CD4-positive, alpha-beta T cell (primary cell): Measurements from ENCODE around the gene HERC5. TPM values are rescaled to one million over a fixed set of nuclear protein-coding genes. Genes with fewer than 3 reads are reported as not detected.

Experiments used
- ATAC-seq: fragments of 200-7000 bp; cut with Tn5 transposase; one replicate; pipeline ENCODE4 v1.10.0; 2022; ENCODE audit warnings: mild to moderate bottlenecking; ENCODE audit not compliant: poor library complexity
- CTCF ChIA-PET: fragments of 350-600 bp; sonication (Branson Sonifier 250); formaldehyde crosslinking; loops from one replicate; lab custom pipeline; 2021; ENCODE audit warnings: antibody characterized with exemption, inconsistent platforms; lab: Charles Lee
- POLR2A ChIA-PET: fragments of 350-600 bp; sonication (Branson Sonifier 250); formaldehyde crosslinking; loops from one replicate; lab custom pipeline; 2021; ENCODE audit warnings: antibody characterized with exemption, inconsistent platforms; lab: Charles Lee
- DNase-seq, 14 experiments: peaks; one replicate each; pipeline ENCODE4 v3.0.0-alpha.2; 2013 to 2020; ENCODE audit warnings: mixed read lengths in 2 of 14
- H3K27ac ChIP-seq, 2 donors: one replicate each; pipeline versions ENCODE4 v1.5.1 to v1.7.0; 2013; ENCODE audit warnings: low read length in 2 of 2, low read depth in 1 of 2, mild to moderate bottlenecking in 1 of 2
- H3K27me3 ChIP-seq, 2 experiments: 1 replicate in 1 of 2; 2 replicates in 1 of 2; pipeline versions ENCODE4 v1.6.1 to v1.7.0; 2013; ENCODE audit warnings: low read length in 2 of 2, control low read depth in 1 of 2, mild to moderate bottlenecking in 1 of 2, moderate library complexity in 1 of 2; ENCODE audit not compliant: insufficient read depth in 2 of 2, control insufficient read depth in 1 of 2
- H3K36me3 ChIP-seq: one replicate; pipeline ENCODE4 v1.6.1; 2013; ENCODE audit warnings: low read length, control low read depth; ENCODE audit not compliant: insufficient read depth
- H3K4me1 ChIP-seq: one replicate; pipeline ENCODE4 v1.6.1; 2013; ENCODE audit warnings: low read length, control low read depth; ENCODE audit not compliant: insufficient read depth
- H3K4me3 ChIP-seq: one replicate; pipeline ENCODE4 v1.5.1; 2013; ENCODE audit warnings: mild to moderate bottlenecking, low read length, moderate library complexity
- H3K9me3 ChIP-seq, 2 experiments: 1 replicate in 1 of 2; 2 replicates in 1 of 2; pipeline versions ENCODE4 v1.6.1 to v1.7.0; 2013; ENCODE audit warnings: low read length in 2 of 2, mild to moderate bottlenecking in 2 of 2, control low read depth in 1 of 2, moderate library complexity in 1 of 2; ENCODE audit not compliant: control insufficient read depth in 1 of 2, insufficient read depth in 1 of 2
- H3K27ac Mint-ChIP-seq: one replicate; pipeline ENCODE4 v1.8.0; 2020; ENCODE audit warnings: mixed read lengths
- H3K27me3 Mint-ChIP-seq: one replicate; pipeline ENCODE4 v1.8.0; 2021; ENCODE audit warnings: mixed read lengths
- H3K36me3 Mint-ChIP-seq: one replicate; pipeline ENCODE4 v1.8.0; 2021; ENCODE audit warnings: low read depth, mixed read lengths
- H3K4me1 Mint-ChIP-seq: one replicate; pipeline ENCODE4 v1.8.0; 2021; ENCODE audit warnings: low read depth, mixed read lengths
- H3K4me3 Mint-ChIP-seq: one replicate; pipeline ENCODE4 v1.8.0; 2020; ENCODE audit warnings: mild to moderate bottlenecking, mixed read lengths
- H3K9me3 Mint-ChIP-seq: one replicate; pipeline ENCODE4 v1.8.0; 2020; ENCODE audit warnings: mixed read lengths
- CTCF ChIP-seq: fragments of 200-600 bp; IDR thresholded peaks from one replicate; pipeline ENCODE4 v1.8.0; 2022; ENCODE audit warnings: antibody characterized with exemption, mild to moderate bottlenecking
- intact Hi-C, 2 experiments: fragments of 100-400 bp; cut with DNase I in 1 of 2; cut with micrococcal nuclease in 1 of 2; formaldehyde crosslinking; loops; one replicate each; pipeline versions ENCODE4 v1.15.1 to v1.9.0; 2023 to 2025; cut with DNase I, micrococcal nuclease
- total RNA-seq, 174 experiments: library from RNA in 2 of 174; stranded (reverse) in 2 of 174; gene quantifications; one replicate each; pipeline ENCODE4 v1.2.3 and lab custom pipeline; 2021 to 2026

HERC5 gene
- total RNA-seq, 2 experiments from 2014 or later: 23.6 to 23.9 TPM

DNA sequence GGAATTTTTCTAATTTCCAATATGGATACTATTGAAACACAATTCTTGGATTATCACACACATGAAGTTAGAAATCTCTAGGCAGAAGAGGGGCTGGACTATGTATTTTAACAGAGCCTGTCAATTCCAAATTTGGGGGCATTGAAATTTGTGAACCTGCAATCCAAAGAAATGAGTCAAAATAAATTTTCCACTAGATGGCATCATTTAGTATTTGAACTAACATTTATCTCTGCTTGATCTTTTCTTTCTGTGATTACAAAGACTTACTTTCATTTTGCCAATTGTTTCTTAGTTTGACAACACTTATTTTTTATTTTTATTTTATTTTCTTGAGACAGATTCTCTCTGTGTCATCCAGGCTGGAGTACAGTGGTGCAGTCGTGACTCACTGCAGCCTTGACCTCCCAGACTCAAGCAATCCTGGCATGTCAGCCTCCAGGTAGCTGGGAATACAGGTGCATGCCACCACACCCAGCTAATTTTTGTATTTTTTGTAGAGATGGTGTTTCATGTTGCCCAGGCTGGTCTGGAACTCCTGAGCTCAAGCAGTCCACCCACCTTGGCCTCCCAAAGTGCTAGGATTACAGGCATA is 69.4 kb downstream of the HERC5 start:
- CTCF ChIA-PET: interaction anchor here (1.3 to 4.2 kb wide), 5 partner anchors 11 to 307 kb away, joined by 3 to 18 read pairs (median 7); no protein-coding TSS in a partner anchor
- peaks cover 20% of the 10 kb centered on the region for H3K4me1 ChIP-seq
- intact Hi-C loops: loop anchor here (1.0 to 10.0 kb wide), 4 partner anchors 133 to 498 kb away; no protein-coding TSS in a partner anchor
- Mint-ChIP-seq H3K4me1 (peaks cover 49% of the 10 kb centered on the region), H3K27ac (peak overlapping the region; percentile 34), H3K4me3 (peak overlapping the region; percentile 85), H3K36me3 (peaks cover 13% of the 10 kb centered on the region), H3K9me3 (no peaks in the 10 kb centered on the region), H3K27me3 (no peaks in the 10 kb centered on the region)
- peak; percentile 26 for ATAC-seq
- peak in 3 of 14 experiments; percentile 48 to 62 (median 55) for DNase-seq
- TF ChIP-seq CTCF: peak; percentile 61
- POLR2A ChIA-PET: interaction anchor here (2.4 to 4.4 kb wide), 2 partner anchors 87 to 242 kb away, joined by 11 to 31 read pairs; partner anchors contain the start of gene PPM1K
- no peaks in the 10 kb centered on the region for H3K9me3 ChIP-seq
- H3K27me3 ChIP-seq: no peaks in the 10 kb centered on the region
- H3K27ac ChIP-seq: no peak overlapping the region
- no peak overlapping the region for H3K4me3 ChIP-seq
- H3K36me3 ChIP-seq: peaks cover 2% of the 10 kb centered on the region

- no peak overlapping the region for H3K27ac Mint-ChIP-seq
- ChIA-PET CTCF (interaction anchor here (2.2 to 4.2 kb wide), 2 partner anchors 12 to 131 kb away, joined by 9 to 18 read pairs; no protein-coding TSS in a partner anchor), POLR2A (no interaction called here)
- H3K4me1 Mint-ChIP-seq: peaks cover 36% of the 10 kb centered on the region
- no peak overlapping the region for H3K4me3 Mint-ChIP-seq
- no peak overlapping the region for H3K27ac ChIP-seq
- TF ChIP-seq CTCF: no peak
- no peaks in the 10 kb centered on the region for H3K27me3 ChIP-seq
- H3K36me3 ChIP-seq: no peaks in the 10 kb centered on the region
- intact Hi-C loops: loop anchor here (5.0 to 10.0 kb wide), 2 partner anchors 267 to 495 kb away; no protein-coding TSS in a partner anchor
- peaks cover 16% of the 10 kb centered on the region for H3K4me1 ChIP-seq
- no peaks in the 10 kb centered on the region for H3K36me3 Mint-ChIP-seq
- ATAC-seq: no peak
- H3K9me3 Mint-ChIP-seq: no peaks in the 10 kb centered on the region
- no peak for DNase-seq
- H3K4me3 ChIP-seq: no peak overlapping the region
- H3K9me3 ChIP-seq: no peaks in the 10 kb centered on the region
- no peaks in the 10 kb centered on the region for H3K27me3 Mint-ChIP-seq
Measured at GRCh38 chr4:88527787-88528186, 70.9 kb downstream of the HERC5 start.

- Mint-ChIP-seq H3K4me1 (peaks cover 33% of the 10 kb centered on the region), H3K4me3 (no peak overlapping the region), H3K27me3 (no peaks in the 10 kb centered on the region), H3K9me3 (no peaks in the 10 kb centered on the region), H3K36me3 (no peaks in the 10 kb centered on the region), H3K27ac (no peak overlapping the region)
- intact Hi-C loops: loop anchor here (5.0 to 10.0 kb wide), 2 partner anchors 266 to 493 kb away; no protein-coding TSS in a partner anchor
- H3K9me3 ChIP-seq: no peaks in the 10 kb centered on the region
- ATAC-seq: no peak
- H3K4me3 ChIP-seq: no peak overlapping the region
- no peak overlapping the region for H3K27ac ChIP-seq
- no peak for TF ChIP-seq CTCF
- DNase-seq: no peak
- CTCF ChIA-PET: no interaction called here
- H3K36me3 ChIP-seq: no peaks in the 10 kb centered on the region
- H3K27me3 ChIP-seq: no peaks in the 10 kb centered on the region
- POLR2A ChIA-PET: no interaction called here
- peaks cover 11% of the 10 kb centered on the region for H3K4me1 ChIP-seq
Measured at GRCh38 chr4:88528861-88529260, 71.9 kb downstream of the HERC5 start.
